Measurements from ENCODE around the gene PLA2G4B. TPM values are rescaled to one million over a fixed set of nuclear protein-coding genes. Genes with fewer than 3 reads are reported as not detected.

The PLA2G4B gene
- polyA plus RNA-seq, 3 donors, result 7.2 to 21.2 (median 16.4) TPM

- DNase-seq, result no peak
Measured at GRCh38 chr15:41886741-41887140, 48.1 kb downstream of the PLA2G4B start.

- no peak for DNase-seq
Measured at GRCh38 chr15:41887161-41887560, 48.5 kb downstream of the PLA2G4B start.

- no peak for DNase-seq
Measured at GRCh38 chr15:41887893-41888292, 49.2 kb downstream of the PLA2G4B start.

- no peak for DNase-seq
Measured at GRCh38 chr15:41888662-41889253, 50.1 kb downstream of the PLA2G4B start.

- DNase-seq, result no peak
Measured at GRCh38 chr15:41890050-41890690, 51.5 kb downstream of the PLA2G4B start.

- DNase-seq, result no peak
Measured at GRCh38 chr15:41891226-41891625, 52.6 kb downstream of the PLA2G4B start.

- no peak for DNase-seq
Measured at GRCh38 chr15:41891946-41892345, 53.3 kb downstream of the PLA2G4B start.

GRCh38 chr15:41892621-41893421, 54.2 kb downstream of the PLA2G4B start:
- no peak for DNase-seq

GRCh38 chr15:41893422-41894250, 55.0 kb downstream of the PLA2G4B start, which contains the start of gene SPTBN5:
Gene SPTBN5, minus strand, starts transcription at chr15:41894053. Its CDS starts 556 bp downstream, at chr15:41893497.
- DNase-seq, result no peak

GRCh38 chr15:41894251-41894790, 55.7 kb downstream of the PLA2G4B start:
- no peak for DNase-seq

GRCh38 chr15:41894791-41895463, 56.3 kb downstream of the PLA2G4B start:
- DNase-seq, result no peak

GRCh38 chr15:41895491-41895890, 56.8 kb downstream of the PLA2G4B start:
- DNase-seq, result no peak

- no peak for DNase-seq
Measured at GRCh38 chr15:41895957-41896356, 57.3 kb downstream of the PLA2G4B start.

GRCh38 chr15:41896566-41896965, 57.9 kb downstream of the PLA2G4B start:
- DNase-seq, result no peak

- peak; percentile 61 for DNase-seq
Measured at GRCh38 chr15:41897363-41897799, 58.7 kb downstream of the PLA2G4B start.

Other genes starting within 250 kb of the PLA2G4B start
- gene MGA, start 178.4 kb upstream of the PLA2G4B start, polyA plus RNA-seq (ENCODE audit: insufficient read length in 3 of 3), result 10 to 100 TPM; 31.6 to 45.9 (median 41.3) TPM
- gene MAPKBP1, start 64.4 kb upstream of the PLA2G4B start, polyA plus RNA-seq (ENCODE audit: insufficient read length in 3 of 3), result 10 to 100 TPM; 11.7 to 19.8 (median 19.2) TPM
- 10 to 100 TPM in 2 of 3 donors, 1 to 10 TPM in 1; 10.0 to 15.3 (median 15.2) TPM for gene JMJD7, start 10.8 kb upstream of the PLA2G4B start, polyA plus RNA-seq (ENCODE audit: insufficient read length in 3 of 3)
- 1 to 10 TPM; 2.7 to 3.0 (median 2.9) TPM for gene SPTBN5, start 55.2 kb downstream of the PLA2G4B start, polyA plus RNA-seq (ENCODE audit: insufficient read length in 3 of 3)
- gene EHD4, start 133.7 kb downstream of the PLA2G4B start, polyA plus RNA-seq (ENCODE audit: insufficient read length in 3 of 3), result 10 to 100 TPM; 16.8 to 18.7 (median 17.5) TPM
- under 1 TPM in 1 of 3 donors, not detected in 2; 0.04 TPM for gene PLA2G4E, start 182.2 kb downstream of the PLA2G4B start, polyA plus RNA-seq (ENCODE audit: insufficient read length in 3 of 3)